ENCODE data around the gene TEDC1.

TEDC1 gene

GRCh38 chr14:105494606-105494929 is 3.5 kb downstream of the TEDC1 start:
- H2BK12ac ChIP-seq (ENCODE audit: low read length in 2 of 2) = no peak overlapping the region
- peaks cover 0 to 18% of the 10 kb centered on the region in 2 experiments for H3K36me3 ChIP-seq (ENCODE audit: control insufficient read depth in 1 of 2, insufficient read depth in 2 of 2, low read depth in 1 of 2, low read length in 2 of 2)
- no peaks in the 10 kb centered on the region for H3K27me3 ChIP-seq (ENCODE audit: control insufficient read depth in 1 of 2, insufficient read depth in 1 of 2, low read length in 2 of 2)
- H3K4ac ChIP-seq (ENCODE audit: low read depth in 1 of 2, low read length in 2 of 2) = no peak overlapping the region
- no peaks in the 10 kb centered on the region for H3K9me3 ChIP-seq (ENCODE audit: control insufficient read depth, low read length)
- no peak overlapping the region for H4K91ac ChIP-seq (ENCODE audit: low read length)
- no peak overlapping the region for H2AFZ ChIP-seq (ENCODE audit: low read depth, low read length)
- H3K4me3 ChIP-seq (ENCODE audit: insufficient read depth in 1 of 2, low read depth in 1 of 2, low read length in 2 of 2) = no peak overlapping the region
- no peak overlapping the region for H4K8ac ChIP-seq (ENCODE audit: low read length)
- H2BK15ac ChIP-seq (ENCODE audit: low read depth, poor library complexity, severe bottlenecking) = no peak overlapping the region
- 97% methylated on average over 6 of the region's 6 CpGs for WGBS
- peaks cover 1% of the 10 kb centered on the region for H3K79me1 ChIP-seq (replicated peaks; ENCODE audit: low read length, poor library complexity, severe bottlenecking)
- DNase-seq = no peak
- no peak overlapping the region for H2BK120ac ChIP-seq (ENCODE audit: low read depth, low read length)
- no peak overlapping the region for H3K9ac ChIP-seq (ENCODE audit: low read length)
- H3K18ac ChIP-seq (ENCODE audit: low read depth in 1 of 2, low read length in 2 of 2) = no peak overlapping the region
- no peak overlapping the region for H3K4me2 ChIP-seq (ENCODE audit: low read length, poor library complexity, severe bottlenecking)
- H3K14ac ChIP-seq (ENCODE audit: low read length in 2 of 2) = no peak overlapping the region
- no peak overlapping the region for H3K27ac ChIP-seq (ENCODE audit: low read length, poor library complexity, severe bottlenecking)
- H2BK5ac ChIP-seq (ENCODE audit: low read depth, low read length, poor library complexity, severe bottlenecking) = no peak overlapping the region
- H3K23ac ChIP-seq (ENCODE audit: low read length in 2 of 2) = no peak overlapping the region
- H3K4me1 ChIP-seq (ENCODE audit: control insufficient read depth, insufficient read depth, low read depth, low read length) = peaks cover 16% of the 10 kb centered on the region
- H2AK5ac ChIP-seq (ENCODE audit: low read length, severe bottlenecking) = no peak overlapping the region

GRCh38 chr14:105495101-105495989 is 4.3 kb downstream of the TEDC1 start:
- Histone ChIP-seq H3K79me1 (replicated peaks; ENCODE audit: low read length, poor library complexity, severe bottlenecking) (peaks cover 1% of the 10 kb centered on the region), H4K91ac (ENCODE audit: low read length) (no peak overlapping the region), H3K27me3 (ENCODE audit: control insufficient read depth in 1 of 2, insufficient read depth in 1 of 2, low read length in 2 of 2) (no peaks in the 10 kb centered on the region), H3K23ac (ENCODE audit: low read length in 2 of 2) (no peak overlapping the region), H3K9me3 (ENCODE audit: control insufficient read depth, low read length) (no peaks in the 10 kb centered on the region), H2BK120ac (ENCODE audit: low read depth, low read length) (no peak overlapping the region), H3K36me3 (ENCODE audit: control insufficient read depth in 1 of 2, insufficient read depth in 2 of 2, low read depth in 1 of 2, low read length in 2 of 2) (peaks cover 0 to 18% of the 10 kb centered on the region in 2 experiments), H3K4me1 (ENCODE audit: control insufficient read depth, insufficient read depth, low read depth, low read length) (peaks cover 9% of the 10 kb centered on the region), H2BK15ac (ENCODE audit: low read depth, poor library complexity, severe bottlenecking) (no peak overlapping the region), H3K9ac (ENCODE audit: low read length) (no peak overlapping the region), H3K4me2 (ENCODE audit: low read length, poor library complexity, severe bottlenecking) (no peak overlapping the region), H4K8ac (ENCODE audit: low read length) (no peak overlapping the region), H3K14ac (ENCODE audit: low read length in 2 of 2) (no peak overlapping the region), H2AK5ac (ENCODE audit: low read length, severe bottlenecking) (no peak overlapping the region), H3K4ac (ENCODE audit: low read depth in 1 of 2, low read length in 2 of 2) (no peak overlapping the region), H2BK12ac (ENCODE audit: low read length in 2 of 2) (no peak overlapping the region), H3K4me3 (ENCODE audit: insufficient read depth in 1 of 2, low read depth in 1 of 2, low read length in 2 of 2) (no peak overlapping the region), H3K18ac (ENCODE audit: low read depth in 1 of 2, low read length in 2 of 2) (no peak overlapping the region), H3K27ac (ENCODE audit: low read length, poor library complexity, severe bottlenecking) (no peak overlapping the region), H2BK5ac (ENCODE audit: low read depth, low read length, poor library complexity, severe bottlenecking) (no peak overlapping the region), H2AFZ (ENCODE audit: low read depth, low read length) (no peak overlapping the region)
- no peak for DNase-seq
- WGBS = 93% methylated on average over 18 of the region's 18 CpGs

DNA sequence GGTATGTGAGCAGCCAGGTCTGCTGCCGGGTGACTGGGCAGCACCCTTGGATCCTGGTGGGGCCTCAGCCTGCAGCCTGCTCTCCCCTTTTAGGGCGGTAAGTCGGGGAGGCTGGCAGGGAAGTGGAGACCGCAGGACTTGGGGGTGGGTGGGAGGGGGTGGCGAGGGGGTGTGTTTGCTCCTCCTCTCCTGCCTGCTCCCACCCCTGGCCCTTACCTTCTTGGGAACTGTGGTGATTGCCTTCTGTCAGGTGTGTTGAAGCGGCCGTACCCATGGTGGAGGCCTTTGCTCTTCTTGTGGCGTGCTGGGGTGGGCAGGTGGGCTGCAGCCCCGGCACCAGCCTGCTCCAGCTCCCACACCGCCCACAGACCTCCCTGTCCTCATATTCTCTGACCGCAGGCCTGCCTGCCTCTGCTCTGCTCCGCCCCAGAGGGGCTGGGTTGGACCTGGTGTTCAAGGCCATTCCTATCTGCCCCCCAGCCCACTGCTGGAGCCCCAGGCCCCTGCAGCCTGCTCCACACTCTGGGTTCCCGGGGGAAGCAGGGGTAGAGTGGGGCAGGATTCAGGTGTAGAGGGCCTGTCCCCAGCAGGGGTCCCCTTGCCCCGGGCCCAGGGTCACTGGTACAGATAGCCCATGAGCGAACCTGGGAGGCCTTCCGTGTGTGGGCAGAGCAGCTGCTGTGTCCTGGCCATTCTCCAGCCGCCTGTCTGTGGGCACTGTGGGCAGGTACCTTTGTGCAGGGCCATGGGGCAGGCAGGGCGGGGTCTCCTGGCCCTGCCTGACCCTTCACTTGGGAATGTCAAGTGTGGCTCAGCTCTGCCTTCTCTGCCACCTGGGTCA is 5.2 kb downstream of the TEDC1 start:
- no peak overlapping the region for H3K4me2 ChIP-seq (ENCODE audit: low read length, poor library complexity, severe bottlenecking)
- H2BK120ac ChIP-seq (ENCODE audit: low read depth, low read length) = no peak overlapping the region
- no peak overlapping the region for H3K14ac ChIP-seq (ENCODE audit: low read length in 2 of 2)
- H4K91ac ChIP-seq (ENCODE audit: low read length) = no peak overlapping the region
- H3K79me1 ChIP-seq (replicated peaks; ENCODE audit: low read length, poor library complexity, severe bottlenecking) = peaks cover 1% of the 10 kb centered on the region
- no peak for DNase-seq
- H2BK15ac ChIP-seq (ENCODE audit: low read depth, poor library complexity, severe bottlenecking) = no peak overlapping the region
- H2BK12ac ChIP-seq (ENCODE audit: low read length in 2 of 2) = no peak overlapping the region
- H3K27me3 ChIP-seq (ENCODE audit: control insufficient read depth in 1 of 2, insufficient read depth in 1 of 2, low read length in 2 of 2) = no peaks in the 10 kb centered on the region
- H3K4me1 ChIP-seq (ENCODE audit: control insufficient read depth, insufficient read depth, low read depth, low read length) = peaks cover 5% of the 10 kb centered on the region
- H3K4me3 ChIP-seq (ENCODE audit: insufficient read depth in 1 of 2, low read depth in 1 of 2, low read length in 2 of 2) = no peak overlapping the region
- no peak overlapping the region for H4K8ac ChIP-seq (ENCODE audit: low read length)
- H2AK5ac ChIP-seq (ENCODE audit: low read length, severe bottlenecking) = no peak overlapping the region
- H3K9ac ChIP-seq (ENCODE audit: low read length) = no peak overlapping the region
- H3K36me3 ChIP-seq (ENCODE audit: control insufficient read depth in 1 of 2, insufficient read depth in 2 of 2, low read depth in 1 of 2, low read length in 2 of 2) = peaks cover 0 to 18% of the 10 kb centered on the region in 2 experiments
- no peak overlapping the region for H2AFZ ChIP-seq (ENCODE audit: low read depth, low read length)
- 87% methylated on average over 14 of the region's 18 CpGs for WGBS
- no peaks in the 10 kb centered on the region for H3K9me3 ChIP-seq (ENCODE audit: control insufficient read depth, low read length)
- H3K18ac ChIP-seq (ENCODE audit: low read depth in 1 of 2, low read length in 2 of 2) = no peak overlapping the region
- H2BK5ac ChIP-seq (ENCODE audit: low read depth, low read length, poor library complexity, severe bottlenecking) = no peak overlapping the region
- H3K27ac ChIP-seq (ENCODE audit: low read length, poor library complexity, severe bottlenecking) = no peak overlapping the region
- no peak overlapping the region for H3K23ac ChIP-seq (ENCODE audit: low read length in 2 of 2)
- no peak overlapping the region for H3K4ac ChIP-seq (ENCODE audit: low read depth in 1 of 2, low read length in 2 of 2)
